WTC11 (cell line): Measurements from ENCODE around the gene CCDC74A.

ENCODE experiments used
- CREB1 ChIP-seq: sonication (generic); formaldehyde crosslinking; IDR thresholded peaks from 2 replicates; pipeline ENCODE4 v1.8.0; 2023; ENCODE audit warnings: mild to moderate bottlenecking, missing genetic modification reagents
- CREM ChIP-seq: sonication (generic); formaldehyde crosslinking; IDR thresholded peaks from 2 replicates; pipeline ENCODE4 v1.8.1; 2022; ENCODE audit warnings: mild to moderate bottlenecking, missing genetic modification reagents, moderate library complexity
- ESRRA ChIP-seq: sonication (generic); formaldehyde crosslinking; IDR thresholded peaks from 2 replicates; pipeline ENCODE4 v1.8.1; 2022; ENCODE audit warnings: mild to moderate bottlenecking, missing genetic modification reagents, borderline replicate concordance
- MAX ChIP-seq: sonication (generic); formaldehyde crosslinking; IDR thresholded peaks from 2 replicates; pipeline ENCODE4 v1.8.0; 2022; ENCODE audit warnings: mild to moderate bottlenecking, missing genetic modification reagents
- ZNF121 ChIP-seq: sonication (generic); formaldehyde crosslinking; IDR thresholded peaks from 2 replicates; pipeline ENCODE4 v1.8.0; 2023; ENCODE audit warnings: missing genetic modification reagents
- ZNF416 ChIP-seq: fragments of 250-450 bp; sonication (Bioruptor Pico); IDR thresholded peaks from 2 replicates; pipeline ENCODE4 v1.9.0; 2021; ENCODE audit warnings: mild to moderate bottlenecking, inconsistent platforms
- TF ChIP-seq, protein P1 (sequence below): fragments of 200-600 bp; IDR thresholded peaks from 2 replicates; pipeline ENCODE4 v1.8.0; 2022; ENCODE audit warnings: antibody characterized with exemption
- TF ChIP-seq, protein P2 (sequence below): sonication (generic); formaldehyde crosslinking; IDR thresholded peaks from 2 replicates; pipeline ENCODE4 v1.8.1; 2023; ENCODE audit warnings: mild to moderate bottlenecking, missing genetic modification reagents, moderate library complexity

- TF ChIP-seq ESRRA (CRISPR knock-in tag) (no peak), CREM (CRISPR knock-in tag) (no peak), MAX (CRISPR knock-in tag) (no peak), CREB1 (no peak), ZNF121 (CRISPR knock-in tag) (no peak), ZNF416 (CRISPR knock-in tag) (no peak)
- TF ChIP-seq, protein P1, sequence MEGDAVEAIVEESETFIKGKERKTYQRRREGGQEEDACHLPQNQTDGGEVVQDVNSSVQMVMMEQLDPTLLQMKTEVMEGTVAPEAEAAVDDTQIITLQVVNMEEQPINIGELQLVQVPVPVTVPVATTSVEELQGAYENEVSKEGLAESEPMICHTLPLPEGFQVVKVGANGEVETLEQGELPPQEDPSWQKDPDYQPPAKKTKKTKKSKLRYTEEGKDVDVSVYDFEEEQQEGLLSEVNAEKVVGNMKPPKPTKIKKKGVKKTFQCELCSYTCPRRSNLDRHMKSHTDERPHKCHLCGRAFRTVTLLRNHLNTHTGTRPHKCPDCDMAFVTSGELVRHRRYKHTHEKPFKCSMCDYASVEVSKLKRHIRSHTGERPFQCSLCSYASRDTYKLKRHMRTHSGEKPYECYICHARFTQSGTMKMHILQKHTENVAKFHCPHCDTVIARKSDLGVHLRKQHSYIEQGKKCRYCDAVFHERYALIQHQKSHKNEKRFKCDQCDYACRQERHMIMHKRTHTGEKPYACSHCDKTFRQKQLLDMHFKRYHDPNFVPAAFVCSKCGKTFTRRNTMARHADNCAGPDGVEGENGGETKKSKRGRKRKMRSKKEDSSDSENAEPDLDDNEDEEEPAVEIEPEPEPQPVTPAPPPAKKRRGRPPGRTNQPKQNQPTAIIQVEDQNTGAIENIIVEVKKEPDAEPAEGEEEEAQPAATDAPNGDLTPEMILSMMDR, result no peak
- TF ChIP-seq, protein P2, sequence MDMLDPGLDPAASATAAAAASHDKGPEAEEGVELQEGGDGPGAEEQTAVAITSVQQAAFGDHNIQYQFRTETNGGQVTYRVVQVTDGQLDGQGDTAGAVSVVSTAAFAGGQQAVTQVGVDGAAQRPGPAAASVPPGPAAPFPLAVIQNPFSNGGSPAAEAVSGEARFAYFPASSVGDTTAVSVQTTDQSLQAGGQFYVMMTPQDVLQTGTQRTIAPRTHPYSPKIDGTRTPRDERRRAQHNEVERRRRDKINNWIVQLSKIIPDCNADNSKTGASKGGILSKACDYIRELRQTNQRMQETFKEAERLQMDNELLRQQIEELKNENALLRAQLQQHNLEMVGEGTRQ, result no peak
These were observed 7.2 kb upstream of the CCDC74A start for GRCh38 chr2:131520526-131520925.
